SK-N-SH treated with all-trans-retinoic acid at 6 μM for 48 hours (cell line): Measurements from ENCODE around the gene TMPRSS6.

Experiments
- ARNTL ChIP-seq: fragments of 450-650 bp; formaldehyde crosslinking; IDR thresholded peaks from 2 replicates; pipeline ENCODE4 v1.5.0; 2020; ENCODE audit warnings: low read depth, mild to moderate bottlenecking, moderate library complexity, borderline replicate concordance
- PATZ1 ChIP-seq: fragments of 250-450 bp; sonication (Bioruptor Pico); IDR thresholded peaks from 2 replicates; pipeline ENCODE4 v1.8.0; 2020; ENCODE audit warnings: mild to moderate bottlenecking, moderate library complexity, borderline replicate concordance
- RARB ChIP-seq: fragments of 250-450 bp; sonication (Bioruptor Pico); IDR thresholded peaks from 2 replicates; pipeline ENCODE4 v1.8.0; 2021; ENCODE audit warnings: mild to moderate bottlenecking, moderate library complexity
- TCF4 ChIP-seq: fragments of 250-450 bp; sonication (Bioruptor Pico); IDR thresholded peaks from 2 replicates; pipeline ENCODE4 v1.8.0; 2021; ENCODE audit warnings: mild to moderate bottlenecking, moderate library complexity, borderline replicate concordance
- TOX ChIP-seq: fragments of 250-450 bp; sonication (Bioruptor Pico); IDR thresholded peaks from 2 replicates; pipeline ENCODE4 v1.8.0; 2021; ENCODE audit warnings: mild to moderate bottlenecking, moderate library complexity, borderline replicate concordance
- ZC3H10 ChIP-seq: fragments of 250-450 bp; sonication (Bioruptor Pico); IDR thresholded peaks from 2 replicates; pipeline ENCODE4 v1.5.1; 2021; ENCODE audit warnings: mild to moderate bottlenecking, moderate library complexity
- ZFP3 ChIP-seq: fragments of 250-450 bp; sonication (Bioruptor Pico); IDR thresholded peaks from 2 replicates; pipeline ENCODE4 v1.5.0; 2020; ENCODE audit warnings: mild to moderate bottlenecking, moderate library complexity
- ZNF565 ChIP-seq: fragments of 450-650 bp; formaldehyde crosslinking; conservative IDR thresholded peaks from 2 replicates; pipeline ENCODE4 v1.5.0; 2020; ENCODE audit warnings: low read depth, mild to moderate bottlenecking, moderate library complexity

- TF ChIP-seq ZC3H10 (no peak), ZFP3 (CRISPR knock-in tag) (no peak), TCF4 (no peak), PATZ1 (CRISPR knock-in tag) (no peak), ARNTL (no peak), ZNF565 (no peak), RARB (no peak), TOX (CRISPR knock-in tag) (no peak)
Observed at GRCh38 chr22:37044634-37045625, 64.6 kb downstream of the TMPRSS6 start.
